ENCODE measurements around the gene PPEF2.

Gene PPEF2

GRCh38 chr4:75822416-75822815 is 79.8 kb downstream of the PPEF2 start:
- DNase-seq, result no peak

DNA sequence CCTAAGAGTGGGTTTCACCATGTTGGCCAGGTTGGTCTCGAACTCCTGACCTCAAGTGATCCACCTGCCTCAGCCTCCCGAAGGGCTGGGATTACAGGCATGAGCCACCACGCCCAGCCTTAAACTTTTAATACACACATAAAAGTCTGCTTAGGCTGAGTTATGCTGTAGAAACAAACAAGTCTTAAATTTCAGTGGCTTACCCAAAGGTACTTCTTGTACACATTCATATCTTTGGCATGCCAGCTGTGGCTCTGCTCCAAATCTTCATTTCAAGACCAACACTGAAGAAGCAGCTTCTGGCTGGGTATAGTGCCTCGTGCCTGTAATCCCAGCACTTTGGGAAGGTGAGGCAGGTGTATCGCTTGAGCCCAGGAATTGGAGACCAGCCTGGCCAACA is 80.3 kb downstream of the PPEF2 start:
- DNase-seq, result no peak

DNA sequence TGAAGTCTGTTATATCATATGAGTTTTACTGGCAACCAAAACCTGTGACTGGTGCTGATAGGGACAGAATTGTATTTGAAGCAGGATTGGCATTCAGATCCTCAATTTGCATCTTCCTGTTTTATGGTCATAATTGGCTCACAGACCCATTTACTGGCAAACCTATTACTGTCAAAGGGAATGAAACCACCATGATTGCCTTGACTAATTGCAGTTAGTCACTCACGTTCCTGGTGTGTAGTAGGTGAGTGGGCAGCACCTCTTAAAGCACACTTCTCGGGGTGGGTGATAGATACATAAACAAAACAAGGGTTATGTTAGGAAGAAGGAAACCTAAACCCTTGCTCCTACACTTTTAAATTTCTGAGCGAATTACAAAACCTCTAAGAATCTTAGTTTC is 81.0 kb downstream of the PPEF2 start:
- DNase-seq, result no peak

DNA sequence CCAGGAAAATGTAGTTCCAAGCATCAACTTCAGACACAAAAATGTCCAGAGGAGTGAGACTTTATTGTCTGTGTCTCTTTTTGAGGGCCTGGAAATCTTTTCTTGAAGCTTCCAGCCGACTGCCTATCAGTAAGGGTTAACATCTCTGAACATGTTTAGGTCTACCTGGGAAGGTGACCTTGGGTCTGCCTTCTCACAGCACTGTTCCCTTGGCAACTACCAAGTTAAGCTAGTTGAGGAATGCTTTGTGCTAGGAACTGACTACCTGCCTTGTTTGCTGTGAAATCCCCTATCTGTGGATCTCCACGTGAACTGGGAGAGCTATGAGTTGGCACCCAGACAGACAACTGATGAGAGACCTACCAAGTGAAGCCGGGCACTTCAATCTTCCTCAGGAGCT is 81.6 kb downstream of the PPEF2 start:
- DNase-seq, result no peak

DNA sequence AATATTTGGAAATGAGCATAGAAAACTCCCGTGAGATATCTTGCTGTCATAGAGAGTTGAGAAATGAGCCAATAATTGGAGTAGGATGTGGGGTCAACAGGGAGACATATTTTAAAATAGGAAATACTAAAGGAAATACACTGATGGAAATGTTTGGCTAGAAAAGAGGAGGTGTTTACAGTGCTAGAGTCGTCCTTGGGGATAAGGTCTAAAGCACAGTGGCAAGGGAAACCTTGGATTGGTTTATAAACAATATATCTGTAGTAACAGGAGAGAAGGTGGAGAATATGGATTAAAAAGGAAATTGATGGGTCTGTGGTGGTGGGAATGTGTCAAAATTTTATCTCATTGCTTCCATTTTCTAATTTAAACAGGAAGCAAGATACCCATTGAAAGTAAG is 82.1 kb downstream of the PPEF2 start:
- no peak for DNase-seq

DNA sequence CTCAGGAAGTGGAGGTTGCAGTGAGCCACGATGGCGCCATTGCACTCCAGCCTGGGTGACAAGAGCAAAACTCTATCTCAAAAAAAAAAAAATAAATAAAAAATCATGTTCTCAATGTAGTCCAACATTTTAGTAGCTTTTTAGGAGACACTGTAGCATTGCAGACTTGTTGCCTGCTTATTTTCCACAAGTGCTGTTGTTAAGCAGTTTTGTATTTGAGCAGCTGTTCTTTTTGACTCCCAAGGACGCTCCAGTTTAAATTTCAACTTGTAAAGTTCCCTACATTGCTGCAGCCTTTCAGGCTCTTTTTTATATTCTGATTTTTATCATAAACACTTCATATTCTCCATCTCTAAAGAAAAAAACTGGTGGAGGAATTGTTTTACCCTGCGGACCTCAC is 83.1 kb downstream of the PPEF2 start:
- no peak for DNase-seq

DNA sequence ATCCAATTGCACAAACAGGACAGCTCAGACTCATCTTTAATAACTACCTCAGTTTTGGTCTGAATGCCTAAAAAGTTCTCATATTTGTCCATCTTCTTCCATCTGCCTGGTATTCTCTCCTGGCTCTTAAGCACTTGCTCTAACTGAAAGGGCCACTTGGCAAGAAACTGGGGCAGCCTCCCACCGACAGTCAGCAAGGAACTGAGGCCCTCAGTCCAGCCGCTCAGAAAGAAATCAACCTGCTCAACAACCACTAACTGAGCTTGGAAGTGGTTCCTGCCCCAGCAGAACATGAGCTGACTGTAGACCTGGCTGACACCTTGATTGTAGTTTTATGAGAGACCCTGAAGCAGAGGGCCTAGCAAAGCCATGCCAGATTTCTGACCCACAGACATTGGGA is 84.4 kb downstream of the PPEF2 start:
- no peak for DNase-seq
